HG03558 (cell line): ENCODE data around the gene CTSC.
A peak's percentile ranks its signal among the peaks of the same experiment; 100 is the strongest.

Source experiments
- ATAC-seq: cut with Tn5 transposase; IDR thresholded peaks from one replicate; pipeline ENCODE4 v1.9.1; 2021; ENCODE audit warnings: moderate number of reproducible peaks; ENCODE audit not compliant: unreplicated experiment; ENCODE audit errors: extremely low read depth

Gene CTSC

DNA sequence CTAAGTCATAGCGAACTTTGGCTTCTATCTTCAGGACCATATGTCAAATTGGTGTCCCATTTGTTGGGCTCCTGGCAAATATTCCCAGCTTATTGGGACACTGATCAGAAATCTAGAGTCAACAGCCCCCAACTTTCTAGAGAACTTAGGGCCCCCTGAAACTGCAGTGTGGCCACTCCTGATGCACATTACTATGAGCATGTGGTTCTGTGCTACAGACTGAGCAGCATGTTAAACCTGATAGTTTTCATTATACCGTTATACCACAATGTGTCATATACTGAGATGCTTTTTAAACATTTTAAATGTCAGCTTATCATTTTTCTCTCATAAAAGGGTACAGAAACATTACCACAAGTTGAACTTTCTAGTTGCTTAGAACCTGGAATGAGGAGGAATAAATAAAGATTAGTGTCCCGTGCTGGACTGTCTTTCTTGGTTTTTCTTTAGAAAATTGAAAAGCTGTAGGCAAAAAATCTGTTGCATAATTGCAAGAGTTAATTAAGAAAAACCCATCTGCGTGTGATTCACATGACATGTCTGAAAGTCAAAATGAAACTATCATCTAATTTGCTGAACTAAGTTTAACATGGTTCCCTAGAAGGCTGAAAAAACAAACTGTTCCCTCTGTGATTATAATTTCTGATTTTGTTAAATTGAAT, 16.4 kb upstream of the CTSC start:
- ATAC-seq, result no peak

DNA sequence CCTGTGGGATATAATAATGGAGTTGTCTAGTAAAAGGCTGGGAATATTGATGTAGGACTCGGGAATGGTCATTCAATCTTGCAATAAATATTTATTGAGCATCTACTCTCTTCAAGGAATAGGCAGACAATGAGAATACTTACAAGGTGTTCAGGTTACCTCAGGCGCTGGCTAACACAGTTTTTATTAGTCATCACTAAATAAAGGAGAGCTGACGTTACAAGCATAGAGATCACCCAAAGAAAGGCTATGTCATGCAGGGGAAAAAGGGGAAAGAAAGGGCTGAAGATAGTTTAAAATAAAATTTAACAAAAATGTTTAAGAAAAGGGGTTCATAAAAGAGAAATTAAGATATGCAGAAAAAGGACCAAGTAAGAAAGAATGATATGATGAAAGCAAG, 15.8 kb upstream of the CTSC start:
- ATAC-seq, result no peak

DNA sequence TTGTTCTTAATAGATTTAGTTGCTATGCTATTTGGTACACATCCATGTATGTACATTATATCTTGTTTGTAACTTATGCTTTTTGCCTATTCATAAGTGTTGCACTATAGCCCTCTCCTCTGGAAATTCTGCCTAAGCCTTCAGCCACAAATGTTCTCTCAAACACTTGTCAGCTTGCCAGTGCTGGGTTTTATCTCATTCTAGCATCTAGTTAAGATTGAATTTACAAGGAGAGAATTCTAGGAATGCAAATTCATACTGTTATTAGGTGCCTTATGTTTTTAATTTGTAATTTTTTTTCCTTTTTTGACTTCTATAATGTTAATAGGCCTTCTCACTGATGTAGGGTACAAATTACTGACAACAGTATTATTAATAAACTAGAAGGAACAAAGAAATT, 14.6 kb upstream of the CTSC start:
- ATAC-seq, result no peak

DNA sequence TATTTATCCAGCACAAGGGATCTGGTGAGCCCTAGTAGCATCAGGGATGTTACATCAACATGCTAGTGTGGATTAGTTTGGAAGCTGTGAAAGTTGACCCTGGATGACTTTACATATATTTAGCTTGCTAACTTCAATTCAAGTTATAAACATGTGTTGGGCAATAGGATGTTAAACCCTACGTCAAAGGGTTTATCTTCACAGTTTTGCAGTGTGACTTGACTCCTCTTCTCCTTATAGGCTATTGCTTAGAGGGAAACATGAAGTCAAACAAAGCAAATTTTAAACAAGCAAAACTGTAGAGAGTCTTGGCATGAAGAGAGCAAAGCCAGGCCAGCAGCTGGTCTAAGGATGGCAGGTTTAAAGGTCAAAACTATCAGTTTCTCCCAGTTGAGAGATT, 11.3 kb upstream of the CTSC start:
- no peak for ATAC-seq

DNA sequence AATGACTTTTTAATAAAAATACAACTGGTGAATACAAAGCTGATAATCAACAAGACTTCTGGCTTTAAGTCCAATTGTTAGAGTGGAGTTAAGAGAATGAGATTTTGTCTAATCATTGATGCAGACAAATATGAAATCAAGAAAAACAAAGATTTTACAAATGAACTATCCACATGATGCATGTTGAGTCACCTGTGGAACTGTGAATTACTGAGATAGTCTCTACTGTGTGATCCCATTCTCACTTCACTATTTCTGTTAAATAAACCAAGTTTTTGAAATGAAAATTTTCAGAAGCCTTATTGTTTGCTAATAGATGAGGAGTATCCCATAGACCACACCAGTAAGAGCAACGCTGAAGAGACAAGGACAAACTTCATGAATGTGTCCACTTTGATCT, 8.4 kb upstream of the CTSC start:
- ATAC-seq, result no peak

DNA sequence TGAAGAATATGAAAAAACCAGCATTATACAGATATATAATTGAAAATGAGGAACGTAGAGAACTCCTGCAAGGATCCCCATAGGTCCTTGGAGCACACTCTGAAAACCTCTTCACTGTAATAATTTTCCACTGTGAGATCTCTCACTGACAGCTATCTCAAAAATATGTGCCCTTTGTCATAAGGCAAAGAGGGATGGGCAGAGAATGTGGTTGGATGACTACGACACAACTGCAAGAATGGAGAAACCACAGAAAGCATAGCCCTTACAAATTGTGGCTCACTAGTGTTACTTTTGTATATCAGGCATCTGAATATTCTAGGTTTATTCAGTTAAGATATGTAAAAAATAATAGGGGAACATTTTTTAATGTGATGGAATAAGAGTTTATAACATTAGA, 7.9 kb upstream of the CTSC start:
- ATAC-seq, result no peak

DNA sequence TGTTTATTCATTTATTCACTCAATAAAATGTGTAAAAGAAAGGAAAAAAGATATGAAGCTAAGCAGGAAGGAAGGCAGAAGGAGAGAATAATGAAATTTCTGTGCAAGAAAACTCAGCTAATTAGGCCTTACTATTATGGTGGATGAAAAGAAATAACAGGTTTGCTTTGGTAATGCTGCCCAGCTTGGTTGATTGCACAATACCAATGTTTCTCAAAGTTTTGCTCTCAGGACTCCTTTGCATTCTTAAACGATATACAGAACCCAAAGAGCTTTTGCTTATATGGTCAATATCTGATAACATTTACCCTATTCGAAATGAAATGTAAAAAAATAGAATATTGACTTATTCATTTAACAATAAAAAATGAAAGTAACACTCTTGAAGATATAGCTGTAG, 7.3 kb upstream of the CTSC start:
- no peak for ATAC-seq

DNA sequence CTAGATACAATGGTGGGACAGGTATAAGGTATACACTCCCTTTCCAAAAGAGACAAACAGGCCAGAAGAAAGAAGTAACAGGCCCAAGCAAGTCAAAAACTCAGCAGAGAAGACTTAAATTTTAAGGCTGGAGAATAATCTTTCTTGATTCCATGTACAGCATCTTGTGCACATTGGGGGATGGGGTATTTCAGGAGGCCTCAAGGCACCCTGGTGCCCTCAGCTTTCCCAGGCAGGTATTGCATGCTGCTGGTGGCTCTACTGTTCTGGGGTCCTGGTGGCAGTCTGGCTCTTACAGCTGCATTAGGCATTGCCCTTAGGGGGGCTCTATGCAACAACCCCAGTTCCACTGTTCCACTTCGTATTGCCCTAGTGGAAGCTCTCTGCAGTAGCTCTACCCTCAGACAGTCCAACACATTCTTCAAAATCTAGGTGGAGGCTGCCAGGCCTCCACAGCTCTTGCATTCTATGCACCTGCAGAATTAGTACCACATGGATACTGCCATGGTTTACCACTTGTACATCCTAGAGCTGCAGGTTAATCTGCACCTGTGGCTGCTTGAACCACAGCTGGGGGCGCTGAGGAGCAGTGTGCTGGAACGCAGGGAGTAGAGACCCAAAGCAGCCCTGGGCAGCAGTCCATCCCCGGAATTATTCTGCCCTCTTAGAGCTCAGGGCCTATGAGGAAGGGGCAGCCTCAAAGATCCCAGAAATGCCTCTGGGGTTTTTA, 4.2 kb upstream of the CTSC start:
- no peak for ATAC-seq

DNA sequence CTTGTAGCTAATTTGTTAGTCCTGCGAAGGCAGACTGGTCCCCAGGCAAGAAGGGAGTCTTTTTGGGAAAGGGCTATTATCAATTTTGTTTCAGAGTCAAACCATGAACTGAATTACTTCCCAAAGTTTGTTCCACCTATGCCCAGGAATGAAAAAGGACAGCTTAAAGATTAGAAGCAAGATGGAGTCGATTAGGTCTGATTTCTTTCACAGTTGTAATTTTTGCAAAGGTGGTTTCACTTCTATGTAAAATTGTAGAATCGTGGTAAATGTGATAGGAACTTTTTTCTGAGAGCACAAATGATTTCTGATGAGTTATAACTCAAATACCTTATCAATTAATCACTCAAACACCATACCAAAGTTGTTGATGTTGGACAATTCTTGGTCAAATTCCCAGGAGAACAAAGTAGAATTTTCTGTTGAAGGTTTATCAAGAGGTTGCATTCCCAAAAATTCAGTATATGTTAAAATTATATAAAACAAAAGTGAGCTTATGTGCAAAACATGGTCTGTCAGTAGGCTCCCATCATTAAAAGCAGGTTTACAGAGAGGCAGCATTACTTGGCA, 2.9 kb upstream of the CTSC start:
- ATAC-seq, result no peak

DNA sequence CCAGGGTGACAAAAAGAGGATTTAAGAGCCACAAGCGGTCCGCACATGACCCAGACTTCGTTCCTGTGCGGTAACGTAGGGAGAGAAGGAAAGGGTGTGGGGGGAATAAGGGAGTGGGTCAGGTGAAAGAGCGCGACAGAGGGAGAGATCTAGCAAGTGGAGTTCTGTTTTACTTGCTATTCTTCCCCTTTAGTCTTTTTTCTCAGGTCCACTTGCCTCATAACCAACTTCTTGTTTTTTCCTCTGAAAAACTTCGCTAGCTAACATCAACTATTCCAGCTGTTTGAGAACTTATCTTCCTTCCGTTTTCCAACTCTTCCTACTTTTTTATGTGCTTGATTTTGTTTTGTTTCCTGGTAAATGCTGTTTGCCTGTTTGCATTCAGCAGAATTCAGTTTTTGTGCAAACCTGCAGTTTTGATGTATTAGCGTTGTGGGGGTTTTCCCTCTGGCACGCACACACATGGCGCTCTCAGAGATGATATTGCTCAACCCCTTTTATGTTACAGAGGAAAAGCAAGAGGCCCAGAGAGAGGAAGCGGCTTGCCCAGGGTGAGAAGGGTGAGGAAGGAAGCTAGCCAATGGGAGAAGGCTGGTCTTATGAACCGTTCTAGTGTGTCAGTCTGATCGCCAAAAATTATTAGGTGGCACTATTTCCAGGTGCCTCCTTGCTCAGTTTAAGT, 592 bp upstream of the CTSC start:
- ATAC-seq, result peak; percentile 35

DNA sequence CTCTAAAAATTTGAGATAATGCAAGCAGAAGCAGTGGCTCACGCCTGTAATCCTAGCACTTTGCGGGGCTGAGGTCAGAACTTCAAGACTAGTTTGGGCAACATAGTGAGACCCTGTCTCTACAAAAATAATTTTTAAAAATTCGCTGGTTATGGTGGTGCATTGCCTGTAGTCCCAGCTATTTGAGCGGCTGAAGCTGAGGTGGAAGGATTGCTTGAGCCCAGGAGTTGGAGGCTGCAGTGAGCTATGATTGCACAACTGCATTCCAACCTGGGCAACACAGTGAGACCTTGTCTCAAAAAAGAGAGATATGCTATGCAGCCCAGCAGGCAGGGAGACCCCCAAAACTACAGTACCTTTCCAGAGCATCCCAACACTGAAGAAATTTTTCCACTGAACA, 2.3 kb downstream of the CTSC start:
- no peak for ATAC-seq

DNA sequence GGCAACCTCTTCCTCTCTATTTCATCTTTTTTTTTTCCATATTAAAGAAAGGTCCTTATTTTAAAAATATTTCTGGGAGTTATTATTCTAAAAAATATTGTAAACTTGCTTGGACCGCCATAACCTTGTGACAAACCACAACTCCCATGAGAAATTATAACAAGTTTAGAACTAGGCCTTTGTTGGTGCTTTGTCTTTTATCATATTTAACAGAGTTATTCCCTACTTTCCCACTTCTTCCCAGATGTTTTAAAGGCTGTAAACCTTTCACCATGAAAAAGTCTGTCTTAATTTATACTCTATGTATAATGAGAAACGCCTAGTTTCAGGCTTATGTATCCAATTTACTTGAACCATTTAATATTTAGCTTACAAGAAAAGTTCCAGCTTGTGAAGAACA, 3.7 kb downstream of the CTSC start:
- ATAC-seq, result no peak

DNA sequence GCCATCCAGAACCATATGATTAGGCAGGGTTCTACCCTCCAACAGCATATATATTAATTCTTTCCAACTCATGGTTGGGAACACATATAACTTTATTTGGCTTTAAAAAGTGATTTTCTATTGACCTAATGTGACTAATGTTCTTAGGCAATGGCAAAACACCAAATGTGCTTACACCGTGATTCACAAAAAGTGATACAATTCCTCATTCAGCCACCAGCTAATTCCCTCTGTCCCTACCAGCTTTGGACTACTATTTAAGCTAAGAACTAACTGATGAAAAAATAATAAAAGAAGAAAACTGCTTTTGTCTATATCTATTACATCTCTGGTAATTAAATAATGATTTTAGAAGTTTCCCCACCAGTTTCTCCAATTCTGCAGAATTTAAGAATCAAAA, 4.7 kb downstream of the CTSC start:
- ATAC-seq, result no peak

DNA sequence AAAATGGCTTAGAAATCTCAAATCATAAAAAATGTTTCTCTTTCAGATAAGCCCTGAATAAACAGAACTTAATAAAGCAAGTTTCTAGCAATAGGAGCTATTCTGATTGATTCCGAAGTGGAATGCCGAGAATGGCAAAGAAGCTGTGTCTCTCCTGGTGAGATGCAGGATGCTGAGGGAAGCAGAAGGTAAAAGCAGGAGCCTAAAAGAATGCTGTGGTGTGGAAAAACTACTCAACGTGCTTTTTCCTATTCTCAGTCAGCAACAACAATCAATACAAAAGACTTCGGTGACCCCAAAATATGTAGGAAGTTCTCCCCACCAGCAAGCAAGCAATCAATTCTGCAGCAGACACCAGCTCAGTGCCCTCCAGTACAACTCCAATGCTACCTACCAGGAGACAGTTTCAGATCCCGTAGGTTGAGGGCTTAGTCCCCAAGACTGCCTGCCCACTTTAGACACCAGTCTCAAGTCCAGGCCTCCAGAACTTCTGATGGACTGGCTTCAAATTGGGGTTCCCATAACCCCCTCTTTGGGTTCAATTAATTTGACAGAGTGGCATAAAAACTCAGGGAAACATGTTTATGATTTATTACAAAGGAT, 6.6 kb downstream of the CTSC start:
- ATAC-seq, result no peak

DNA sequence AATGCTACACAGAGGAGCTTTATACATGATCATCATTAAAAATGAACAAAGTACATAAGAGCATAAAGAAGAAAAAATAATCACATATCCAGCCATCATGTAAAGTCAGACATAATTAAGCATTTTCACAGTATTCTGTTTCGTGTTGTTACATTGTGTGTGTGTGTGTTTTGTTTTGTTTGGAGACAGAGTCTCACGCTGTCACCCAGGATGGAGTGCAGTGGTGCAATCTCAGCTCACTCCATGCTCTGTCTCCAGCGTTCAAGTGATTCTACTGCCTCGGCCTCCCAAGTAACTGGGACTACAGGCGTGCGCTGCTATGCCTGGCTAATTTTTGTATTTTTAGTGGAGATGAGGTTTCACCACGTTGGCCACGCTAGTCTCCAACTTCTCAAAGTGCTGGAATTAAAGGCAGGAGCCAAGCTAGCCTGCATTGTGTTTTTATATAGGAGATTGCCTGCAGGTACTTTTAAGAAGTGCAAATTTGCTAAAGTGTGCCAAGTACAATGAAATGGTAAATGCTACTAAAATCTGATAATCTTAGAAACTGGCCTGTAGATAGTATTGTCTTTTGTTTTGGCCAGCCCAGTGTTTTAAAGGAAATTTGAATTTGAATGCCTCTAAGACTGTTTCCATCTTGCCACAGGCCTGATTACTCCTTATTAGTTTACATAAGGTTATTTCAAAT, 7.8 kb downstream of the CTSC start:
- ATAC-seq, result no peak

DNA sequence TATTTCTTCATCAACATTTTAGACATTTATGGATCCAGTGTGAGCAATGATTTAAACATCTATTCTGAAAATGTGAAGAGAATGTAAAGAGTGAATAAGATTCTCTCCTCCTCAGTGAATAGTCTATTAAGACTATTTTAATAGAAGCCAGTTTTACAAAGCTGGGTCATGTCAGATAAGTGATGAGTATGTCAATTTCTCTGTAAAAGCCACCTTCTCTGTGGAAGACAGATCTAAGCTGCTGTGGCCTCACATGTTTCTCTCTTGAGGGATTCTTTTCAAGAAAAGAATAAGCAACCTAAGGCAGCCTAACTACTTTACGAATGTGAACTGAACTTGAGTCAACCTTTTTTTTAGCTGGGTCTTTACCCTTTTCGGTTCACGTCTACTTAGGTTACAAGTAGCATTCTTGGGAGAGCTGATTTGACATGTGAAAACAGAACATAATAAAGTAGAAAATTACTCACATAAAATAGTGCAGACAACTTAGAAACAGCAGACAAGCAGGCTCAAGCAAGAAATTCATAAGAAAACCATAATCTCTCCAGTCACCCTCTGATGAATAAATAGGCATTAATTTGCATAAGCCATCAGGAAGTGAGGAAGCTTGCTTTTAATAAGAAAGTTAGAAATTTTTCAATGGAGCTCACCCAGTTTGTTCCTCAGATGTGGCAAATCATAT, 9.9 kb downstream of the CTSC start:
- ATAC-seq, result peak; percentile 18

DNA sequence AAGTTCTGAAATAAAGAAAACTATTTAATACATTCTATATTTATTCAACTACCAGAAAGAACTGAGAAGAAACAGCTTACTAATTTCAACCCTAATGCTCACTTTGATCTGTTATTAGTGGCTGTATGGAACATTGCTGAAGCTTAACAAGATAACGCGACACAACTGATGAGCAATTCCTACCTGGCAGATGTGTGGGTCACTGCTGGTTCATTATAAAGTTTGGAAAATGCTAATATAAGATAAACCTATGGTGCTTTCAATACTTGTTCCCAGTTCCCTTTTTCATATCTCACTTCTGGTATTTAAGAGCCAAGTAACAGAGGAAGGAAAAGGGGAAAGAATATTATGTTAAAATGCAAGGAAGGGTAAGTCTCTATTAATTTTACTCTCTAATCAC, 10.5 kb downstream of the CTSC start:
- peak; percentile 44 for ATAC-seq

DNA sequence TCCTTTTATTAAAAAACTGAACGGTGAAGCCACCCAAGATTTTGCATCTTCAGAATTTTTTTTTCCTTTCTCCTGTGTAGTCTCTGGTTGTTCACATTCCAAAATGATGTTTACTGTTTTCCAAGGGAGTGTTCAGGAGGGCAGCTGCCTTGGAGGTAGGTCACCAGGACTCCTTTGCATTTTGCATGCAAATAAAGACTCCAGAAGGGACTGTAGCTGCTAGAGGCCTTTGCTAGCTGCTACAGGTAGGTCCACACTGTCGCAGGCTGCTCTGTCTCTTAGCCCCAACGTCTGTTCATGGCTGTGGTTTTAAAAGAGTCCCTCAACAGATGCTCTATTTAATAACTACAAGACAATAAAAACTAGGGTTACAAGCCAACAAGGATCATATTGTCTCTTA, 11.4 kb downstream of the CTSC start:
- no peak for ATAC-seq

DNA sequence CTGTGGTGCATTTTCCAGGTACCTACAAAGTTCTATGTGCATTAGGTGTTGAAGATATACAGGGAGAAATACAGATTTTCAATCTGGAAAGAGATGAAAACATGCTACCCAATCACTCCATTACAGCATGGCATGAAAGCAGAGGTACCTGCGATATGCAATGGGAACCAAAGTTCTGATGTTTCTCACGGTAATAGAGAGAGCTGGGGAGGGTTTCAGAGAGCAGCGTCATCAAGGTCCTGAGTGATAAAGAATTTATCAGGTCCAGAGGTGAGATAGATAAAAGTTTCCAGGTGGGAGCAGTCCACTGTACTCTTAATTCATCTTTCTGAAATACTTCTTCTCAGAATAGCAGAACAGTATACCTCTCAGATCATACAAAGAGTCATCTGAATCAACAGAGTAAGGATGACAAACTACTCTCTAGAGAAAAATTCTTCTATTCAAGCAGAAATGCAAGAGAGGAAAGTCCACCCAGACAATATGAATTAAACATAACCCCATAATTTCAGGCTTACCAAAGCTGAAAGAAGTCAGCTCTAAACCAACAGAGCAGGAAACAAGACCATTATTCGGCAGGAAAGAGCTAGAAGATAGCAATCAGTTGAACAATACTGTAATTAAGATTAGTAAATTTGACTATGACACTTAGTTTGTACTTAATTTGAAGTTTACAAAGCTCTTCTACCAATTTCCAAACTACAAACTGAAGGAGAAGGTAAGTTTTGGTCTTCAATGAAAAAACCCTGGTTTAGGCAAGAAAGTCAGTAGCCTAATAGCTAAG, 12.8 kb downstream of the CTSC start:
- ATAC-seq, result no peak
